GM23338 (cell line): Measurements from ENCODE around the gene RGS6. TPM values are rescaled to one million over a fixed set of nuclear protein-coding genes. Genes with fewer than 3 reads are reported as not detected.

Experiments
- ATAC-seq: fragments of 200-7000 bp; cut with Tn5 transposase; 3 replicates; pipeline ENCODE4 v1.9.1; 2020
- DNase-seq: peaks from one replicate; pipeline ENCODE4 v3.0.0-alpha.2; 2015; ENCODE audit warnings: low spot score
- H2AFZ ChIP-seq: fragments of 200-600 bp; sonication (generic); 2 replicates; pipeline ENCODE4 v1.8.0; 2016; ENCODE audit warnings: antibody characterized with exemption, mild to moderate bottlenecking, moderate library complexity
- H3F3A ChIP-seq: fragments of 200-600 bp; sonication (generic); replicated peaks from 2 replicates; pipeline ENCODE4 v1.8.0; 2017; ENCODE audit warnings: antibody characterized with exemption, mixed run types, low read depth
- H3K27ac ChIP-seq: fragments of 200-600 bp; sonication (generic); 2 replicates; pipeline ENCODE4 v1.6.1; 2016; ENCODE audit warnings: low read depth
- H3K27me3 ChIP-seq: fragments of 200-600 bp; sonication (generic); 2 replicates; pipeline ENCODE4 v1.8.0; 2016; ENCODE audit warnings: mild to moderate bottlenecking, mixed run types, moderate library complexity; ENCODE audit not compliant: insufficient read depth
- H3K36me3 ChIP-seq: fragments of 200-600 bp; sonication (generic); 2 replicates; pipeline ENCODE4 v1.8.0; 2016; ENCODE audit warnings: mild to moderate bottlenecking; ENCODE audit not compliant: insufficient read depth
- H3K4me1 ChIP-seq: fragments of 200-600 bp; sonication (generic); 2 replicates; pipeline ENCODE4 v1.8.0; 2016; ENCODE audit warnings: mild to moderate bottlenecking, moderate library complexity; ENCODE audit not compliant: insufficient read depth
- H3K4me2 ChIP-seq: fragments of 200-600 bp; sonication (generic); 2 replicates; pipeline ENCODE4 v1.7.1; 2017; ENCODE audit warnings: mixed run types
- H3K4me3 ChIP-seq: fragments of 200-600 bp; sonication (generic); 2 replicates; pipeline ENCODE4 v1.6.1; 2016; ENCODE audit warnings: mixed run types
- H3K79me2 ChIP-seq: fragments of 200-600 bp; sonication (generic); replicated peaks from 2 replicates; pipeline ENCODE4 v1.8.0; 2017; ENCODE audit warnings: mild to moderate bottlenecking; ENCODE audit not compliant: insufficient read depth
- H3K9me2 ChIP-seq: fragments of 200-600 bp; sonication (generic); 2 replicates; pipeline ENCODE4 v1.8.0; 2017; ENCODE audit not compliant: insufficient read depth
- H4K20me1 ChIP-seq: fragments of 200-600 bp; sonication (generic); replicated peaks from 2 replicates; pipeline ENCODE4 v1.8.0; 2017; ENCODE audit warnings: mild to moderate bottlenecking; ENCODE audit not compliant: insufficient read depth
- H3K27ac Mint-ChIP-seq: 2 replicates; pipeline ENCODE4 v1.8.0; 2020; ENCODE audit warnings: inconsistent platforms, mild to moderate bottlenecking, moderate library complexity, mixed read lengths
- H3K27me3 Mint-ChIP-seq: 3 replicates; pipeline ENCODE4 v1.8.0; 2022; ENCODE audit warnings: low read depth, mild to moderate bottlenecking, moderate library complexity, mixed read lengths, inconsistent platforms; ENCODE audit not compliant: insufficient read depth, poor library complexity
- H3K36me3 Mint-ChIP-seq: 3 replicates; pipeline ENCODE4 v1.8.0; 2021; ENCODE audit warnings: low read depth, mild to moderate bottlenecking, inconsistent platforms, moderate library complexity, mixed read lengths
- H3K4me1 Mint-ChIP-seq: 3 replicates; pipeline ENCODE4 v1.8.0; 2020; ENCODE audit warnings: mild to moderate bottlenecking, inconsistent platforms, mixed read lengths
- H3K4me3 Mint-ChIP-seq: 3 replicates; pipeline ENCODE4 v1.8.0; 2021; ENCODE audit warnings: moderate library complexity, mild to moderate bottlenecking, inconsistent platforms, mixed read lengths
- H3K9me3 Mint-ChIP-seq: 3 replicates; pipeline ENCODE4 v1.8.0; 2020; ENCODE audit warnings: moderate library complexity, mild to moderate bottlenecking, inconsistent platforms, mixed read lengths
- CREB1 ChIP-seq: fragments of 250-450 bp; sonication (Bioruptor Pico); IDR thresholded peaks from 2 replicates; pipeline ENCODE4 v1.5.0; 2020; ENCODE audit warnings: low read depth, mild to moderate bottlenecking, moderate library complexity
- JUNB ChIP-seq: IDR thresholded peaks from one replicate; pipeline ENCODE4 v1.6.1; 2016; ENCODE audit warnings: antibody characterized with exemption; ENCODE audit not compliant: unreplicated experiment
- NANOG ChIP-seq: IDR thresholded peaks from 2 replicates; pipeline ENCODE4 v1.6.1; 2016; ENCODE audit warnings: antibody characterized with exemption, borderline replicate concordance
- POLR2AphosphoS5 ChIP-seq: IDR thresholded peaks from 2 replicates; pipeline ENCODE4 v1.6.1; 2016; ENCODE audit warnings: antibody characterized with exemption, low read depth
- ZNF114 ChIP-seq: fragments of 250-450 bp; sonication (Bioruptor Pico); IDR thresholded peaks from 2 replicates; pipeline ENCODE4 v1.5.0; 2020; ENCODE audit warnings: mild to moderate bottlenecking, moderate library complexity
- polyA plus RNA-seq: library from polyadenylated mRNA; unstranded; fragments of >200 nt; fragmentation: Nextera tagmentation; extraction: Ambion mirVana; gene quantifications from 2 replicates; pipeline ENCODE4 v1.2.1, GENCODE V29; 2016
- total RNA-seq: library from RNA; depleted of rRNA; stranded (reverse); fragments of >200 nt; shearing (Covaris generic); gene quantifications from 2 replicates; pipeline ENCODE4 v1.2.3, GENCODE V29; 2014
- TF ChIP-seq, protein P1 (sequence below): fragments of 250-450 bp; sonication (Bioruptor Pico); IDR thresholded peaks from 2 replicates; pipeline ENCODE4 v1.5.0; 2020; ENCODE audit warnings: mild to moderate bottlenecking, moderate library complexity
- TF ChIP-seq, protein P2 (sequence below): IDR thresholded peaks from one replicate; pipeline ENCODE4 v1.6.1; 2018; ENCODE audit warnings: antibody characterized with exemption; ENCODE audit not compliant: unreplicated experiment
- TF ChIP-seq, protein P3 (sequence below), 2 experiments: fragments of 200-600 bp in 1 of 2; sonication (generic) in 1 of 2; conservative IDR thresholded peaks; 2 replicates each; pipeline versions ENCODE4 v1.5.1 to v1.6.1; 2016 to 2017; ENCODE audit warnings: antibody characterized with exemption in 2 of 2, low read depth in 2 of 2, mild to moderate bottlenecking in 2 of 2, moderate library complexity in 1 of 2
- TF ChIP-seq, protein P4 (sequence below): IDR thresholded peaks from 2 replicates; pipeline ENCODE4 v1.6.1; 2016; ENCODE audit warnings: antibody characterized with exemption

Gene RGS6
- total and polyA plus RNA-seq, 2 experiments from 2014 or later = 0.66 to 0.83 TPM

DNA sequence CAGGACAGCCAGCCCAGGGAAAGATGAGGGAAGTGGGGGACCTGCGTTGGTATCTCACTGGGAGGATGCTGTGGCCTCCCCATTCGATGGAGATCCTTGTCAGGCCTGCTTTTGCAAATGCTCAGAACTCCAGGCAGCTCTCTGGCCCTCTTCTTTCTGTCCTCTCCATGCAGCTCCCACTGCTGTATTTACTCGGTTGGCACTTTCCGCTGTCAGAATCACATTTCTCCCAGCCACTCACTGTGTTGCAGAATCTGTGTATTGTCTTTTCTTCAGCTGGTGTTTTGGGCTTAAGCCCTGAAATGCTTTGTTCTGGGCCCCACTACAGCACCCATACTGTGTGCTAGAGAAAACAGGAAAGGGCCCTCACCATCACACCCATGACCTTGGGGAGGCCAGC lies 401.1 kb downstream of the RGS6 start (continued):
- TF ChIP-seq, protein P1, sequence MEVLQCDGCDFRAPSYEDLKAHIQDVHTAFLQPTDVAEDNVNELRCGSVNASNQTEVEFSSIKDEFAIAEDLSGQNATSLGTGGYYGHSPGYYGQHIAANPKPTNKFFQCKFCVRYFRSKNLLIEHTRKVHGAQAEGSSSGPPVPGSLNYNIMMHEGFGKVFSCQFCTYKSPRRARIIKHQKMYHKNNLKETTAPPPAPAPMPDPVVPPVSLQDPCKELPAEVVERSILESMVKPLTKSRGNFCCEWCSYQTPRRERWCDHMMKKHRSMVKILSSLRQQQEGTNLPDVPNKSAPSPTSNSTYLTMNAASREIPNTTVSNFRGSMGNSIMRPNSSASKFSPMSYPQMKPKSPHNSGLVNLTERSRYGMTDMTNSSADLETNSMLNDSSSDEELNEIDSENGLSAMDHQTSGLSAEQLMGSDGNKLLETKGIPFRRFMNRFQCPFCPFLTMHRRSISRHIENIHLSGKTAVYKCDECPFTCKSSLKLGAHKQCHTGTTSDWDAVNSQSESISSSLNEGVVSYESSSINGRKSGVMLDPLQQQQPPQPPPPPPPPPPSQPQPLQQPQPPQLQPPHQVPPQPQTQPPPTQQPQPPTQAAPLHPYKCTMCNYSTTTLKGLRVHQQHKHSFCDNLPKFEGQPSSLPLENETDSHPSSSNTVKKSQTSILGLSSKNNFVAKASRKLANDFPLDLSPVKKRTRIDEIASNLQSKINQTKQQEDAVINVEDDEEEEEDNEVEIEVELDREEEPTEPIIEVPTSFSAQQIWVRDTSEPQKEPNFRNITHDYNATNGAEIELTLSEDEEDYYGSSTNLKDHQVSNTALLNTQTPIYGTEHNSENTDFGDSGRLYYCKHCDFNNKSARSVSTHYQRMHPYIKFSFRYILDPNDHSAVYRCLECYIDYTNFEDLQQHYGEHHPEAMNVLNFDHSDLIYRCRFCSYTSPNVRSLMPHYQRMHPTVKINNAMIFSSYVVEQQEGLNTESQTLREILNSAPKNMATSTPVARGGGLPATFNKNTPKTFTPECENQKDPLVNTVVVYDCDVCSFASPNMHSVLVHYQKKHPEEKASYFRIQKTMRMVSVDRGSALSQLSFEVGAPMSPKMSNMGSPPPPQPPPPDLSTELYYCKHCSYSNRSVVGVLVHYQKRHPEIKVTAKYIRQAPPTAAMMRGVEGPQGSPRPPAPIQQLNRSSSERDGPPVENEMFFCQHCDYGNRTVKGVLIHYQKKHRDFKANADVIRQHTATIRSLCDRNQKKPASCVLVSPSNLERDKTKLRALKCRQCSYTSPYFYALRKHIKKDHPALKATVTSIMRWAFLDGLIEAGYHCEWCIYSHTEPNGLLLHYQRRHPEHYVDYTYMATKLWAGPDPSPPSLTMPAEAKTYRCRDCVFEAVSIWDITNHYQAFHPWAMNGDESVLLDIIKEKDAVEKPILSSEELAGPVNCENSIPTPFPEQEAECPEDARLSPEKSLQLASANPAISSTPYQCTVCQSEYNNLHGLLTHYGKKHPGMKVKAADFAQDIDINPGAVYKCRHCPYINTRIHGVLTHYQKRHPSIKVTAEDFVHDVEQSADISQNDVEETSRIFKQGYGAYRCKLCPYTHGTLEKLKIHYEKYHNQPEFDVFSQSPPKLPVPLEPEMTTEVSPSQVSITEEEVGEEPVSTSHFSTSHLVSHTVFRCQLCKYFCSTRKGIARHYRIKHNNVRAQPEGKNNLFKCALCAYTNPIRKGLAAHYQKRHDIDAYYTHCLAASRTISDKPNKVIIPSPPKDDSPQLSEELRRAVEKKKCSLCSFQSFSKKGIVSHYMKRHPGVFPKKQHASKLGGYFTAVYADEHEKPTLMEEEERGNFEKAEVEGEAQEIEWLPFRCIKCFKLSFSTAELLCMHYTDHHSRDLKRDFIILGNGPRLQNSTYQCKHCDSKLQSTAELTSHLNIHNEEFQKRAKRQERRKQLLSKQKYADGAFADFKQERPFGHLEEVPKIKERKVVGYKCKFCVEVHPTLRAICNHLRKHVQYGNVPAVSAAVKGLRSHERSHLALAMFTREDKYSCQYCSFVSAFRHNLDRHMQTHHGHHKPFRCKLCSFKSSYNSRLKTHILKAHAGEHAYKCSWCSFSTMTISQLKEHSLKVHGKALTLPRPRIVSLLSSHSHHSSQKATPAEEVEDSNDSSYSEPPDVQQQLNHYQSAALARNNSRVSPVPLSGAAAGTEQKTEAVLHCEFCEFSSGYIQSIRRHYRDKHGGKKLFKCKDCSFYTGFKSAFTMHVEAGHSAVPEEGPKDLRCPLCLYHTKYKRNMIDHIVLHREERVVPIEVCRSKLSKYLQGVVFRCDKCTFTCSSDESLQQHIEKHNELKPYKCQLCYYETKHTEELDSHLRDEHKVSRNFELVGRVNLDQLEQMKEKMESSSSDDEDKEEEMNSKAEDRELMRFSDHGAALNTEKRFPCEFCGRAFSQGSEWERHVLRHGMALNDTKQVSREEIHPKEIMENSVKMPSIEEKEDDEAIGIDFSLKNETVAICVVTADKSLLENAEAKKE (CRISPR knock-in tag) = no peak
- TF ChIP-seq POLR2AphosphoS5 = no peak

DNA sequence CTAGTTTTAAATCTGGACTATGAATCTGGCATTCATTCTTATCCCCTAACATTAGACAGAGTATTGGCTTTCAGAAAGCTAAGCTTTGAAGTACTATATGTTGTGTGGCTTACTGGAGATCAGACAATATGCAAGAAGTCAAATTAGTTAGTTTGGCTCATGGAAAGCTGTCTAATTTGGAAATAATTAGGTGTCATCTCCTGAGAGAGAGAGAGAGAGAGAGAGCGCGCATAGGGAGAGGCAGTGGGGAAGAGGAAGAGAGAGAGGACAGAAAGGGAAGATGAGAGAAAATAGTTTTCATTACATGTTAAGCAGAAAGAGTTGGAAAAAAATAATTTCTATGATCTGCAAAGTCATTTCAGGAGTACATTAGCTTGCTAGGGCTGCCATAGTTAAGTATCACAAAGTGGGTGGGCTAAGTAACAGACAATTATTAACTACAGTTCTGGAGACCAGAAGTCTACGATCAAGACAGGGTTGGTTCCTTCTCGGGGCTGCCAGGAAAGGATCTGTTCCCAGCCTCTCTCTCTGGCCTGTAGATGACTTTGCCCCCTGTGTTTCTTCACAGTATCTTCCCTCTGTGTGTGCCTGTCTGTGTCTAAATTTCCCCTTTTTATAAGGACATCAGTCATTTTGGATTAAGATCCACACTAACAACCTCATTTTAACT lies 404.2 kb downstream of the RGS6 start:
- peaks cover 5% of the 10 kb centered on the region; the same call in 1 of the 3 replicates for H3K36me3 Mint-ChIP-seq
- H3K4me3 Mint-ChIP-seq = no peak overlapping the region
- TF ChIP-seq, protein P2, sequence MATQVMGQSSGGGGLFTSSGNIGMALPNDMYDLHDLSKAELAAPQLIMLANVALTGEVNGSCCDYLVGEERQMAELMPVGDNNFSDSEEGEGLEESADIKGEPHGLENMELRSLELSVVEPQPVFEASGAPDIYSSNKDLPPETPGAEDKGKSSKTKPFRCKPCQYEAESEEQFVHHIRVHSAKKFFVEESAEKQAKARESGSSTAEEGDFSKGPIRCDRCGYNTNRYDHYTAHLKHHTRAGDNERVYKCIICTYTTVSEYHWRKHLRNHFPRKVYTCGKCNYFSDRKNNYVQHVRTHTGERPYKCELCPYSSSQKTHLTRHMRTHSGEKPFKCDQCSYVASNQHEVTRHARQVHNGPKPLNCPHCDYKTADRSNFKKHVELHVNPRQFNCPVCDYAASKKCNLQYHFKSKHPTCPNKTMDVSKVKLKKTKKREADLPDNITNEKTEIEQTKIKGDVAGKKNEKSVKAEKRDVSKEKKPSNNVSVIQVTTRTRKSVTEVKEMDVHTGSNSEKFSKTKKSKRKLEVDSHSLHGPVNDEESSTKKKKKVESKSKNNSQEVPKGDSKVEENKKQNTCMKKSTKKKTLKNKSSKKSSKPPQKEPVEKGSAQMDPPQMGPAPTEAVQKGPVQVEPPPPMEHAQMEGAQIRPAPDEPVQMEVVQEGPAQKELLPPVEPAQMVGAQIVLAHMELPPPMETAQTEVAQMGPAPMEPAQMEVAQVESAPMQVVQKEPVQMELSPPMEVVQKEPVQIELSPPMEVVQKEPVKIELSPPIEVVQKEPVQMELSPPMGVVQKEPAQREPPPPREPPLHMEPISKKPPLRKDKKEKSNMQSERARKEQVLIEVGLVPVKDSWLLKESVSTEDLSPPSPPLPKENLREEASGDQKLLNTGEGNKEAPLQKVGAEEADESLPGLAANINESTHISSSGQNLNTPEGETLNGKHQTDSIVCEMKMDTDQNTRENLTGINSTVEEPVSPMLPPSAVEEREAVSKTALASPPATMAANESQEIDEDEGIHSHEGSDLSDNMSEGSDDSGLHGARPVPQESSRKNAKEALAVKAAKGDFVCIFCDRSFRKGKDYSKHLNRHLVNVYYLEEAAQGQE = no peak
- TF ChIP-seq NANOG = no peak
- TF ChIP-seq JUNB = no peak
- TF ChIP-seq, protein P3, sequence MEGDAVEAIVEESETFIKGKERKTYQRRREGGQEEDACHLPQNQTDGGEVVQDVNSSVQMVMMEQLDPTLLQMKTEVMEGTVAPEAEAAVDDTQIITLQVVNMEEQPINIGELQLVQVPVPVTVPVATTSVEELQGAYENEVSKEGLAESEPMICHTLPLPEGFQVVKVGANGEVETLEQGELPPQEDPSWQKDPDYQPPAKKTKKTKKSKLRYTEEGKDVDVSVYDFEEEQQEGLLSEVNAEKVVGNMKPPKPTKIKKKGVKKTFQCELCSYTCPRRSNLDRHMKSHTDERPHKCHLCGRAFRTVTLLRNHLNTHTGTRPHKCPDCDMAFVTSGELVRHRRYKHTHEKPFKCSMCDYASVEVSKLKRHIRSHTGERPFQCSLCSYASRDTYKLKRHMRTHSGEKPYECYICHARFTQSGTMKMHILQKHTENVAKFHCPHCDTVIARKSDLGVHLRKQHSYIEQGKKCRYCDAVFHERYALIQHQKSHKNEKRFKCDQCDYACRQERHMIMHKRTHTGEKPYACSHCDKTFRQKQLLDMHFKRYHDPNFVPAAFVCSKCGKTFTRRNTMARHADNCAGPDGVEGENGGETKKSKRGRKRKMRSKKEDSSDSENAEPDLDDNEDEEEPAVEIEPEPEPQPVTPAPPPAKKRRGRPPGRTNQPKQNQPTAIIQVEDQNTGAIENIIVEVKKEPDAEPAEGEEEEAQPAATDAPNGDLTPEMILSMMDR (conservative IDR thresholded peaks at IDR 0.05; ENCODE audit: low read depth in 2 of 2) = no peak
- TF ChIP-seq, protein P4, sequence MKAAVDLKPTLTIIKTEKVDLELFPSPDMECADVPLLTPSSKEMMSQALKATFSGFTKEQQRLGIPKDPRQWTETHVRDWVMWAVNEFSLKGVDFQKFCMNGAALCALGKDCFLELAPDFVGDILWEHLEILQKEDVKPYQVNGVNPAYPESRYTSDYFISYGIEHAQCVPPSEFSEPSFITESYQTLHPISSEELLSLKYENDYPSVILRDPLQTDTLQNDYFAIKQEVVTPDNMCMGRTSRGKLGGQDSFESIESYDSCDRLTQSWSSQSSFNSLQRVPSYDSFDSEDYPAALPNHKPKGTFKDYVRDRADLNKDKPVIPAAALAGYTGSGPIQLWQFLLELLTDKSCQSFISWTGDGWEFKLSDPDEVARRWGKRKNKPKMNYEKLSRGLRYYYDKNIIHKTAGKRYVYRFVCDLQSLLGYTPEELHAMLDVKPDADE = no peak
- no peak for TF ChIP-seq CREB1 (CRISPR knock-in tag)
- TF ChIP-seq ZNF114 = no peak
- no peak overlapping the region for H3K4me3 ChIP-seq
- H3F3A ChIP-seq = no peaks in the 10 kb centered on the region
- no peak overlapping the region for H3K27ac Mint-ChIP-seq
- no peak overlapping the region for H3K4me2 ChIP-seq
- no peaks in the 10 kb centered on the region for H3K79me2 ChIP-seq
- peaks cover 28% of the 10 kb centered on the region for H3K4me1 Mint-ChIP-seq
- no peaks in the 10 kb centered on the region for H3K36me3 ChIP-seq
- DNase-seq (no peak), ATAC-seq (no peak)
- H3K9me2 ChIP-seq = peaks cover 12% of the 10 kb centered on the region
- no peaks in the 10 kb centered on the region for H3K27me3 ChIP-seq
- H4K20me1 ChIP-seq = no peaks in the 10 kb centered on the region
- H3K4me1 ChIP-seq = no peaks in the 10 kb centered on the region
- peaks cover 7% of the 10 kb centered on the region for H3K27me3 Mint-ChIP-seq
- peaks cover 9% of the 10 kb centered on the region; the same call in 2 of the 3 replicates for H3K9me3 Mint-ChIP-seq
- no peak overlapping the region for H2AFZ ChIP-seq
- H3K27ac ChIP-seq = no peak overlapping the region
